HG03060 (cell line): Measurements from ENCODE around the gene C1orf105.

Source experiments
- ATAC-seq: cut with Tn5 transposase; IDR thresholded peaks from one replicate; pipeline ENCODE4 v1.9.1; 2021; ENCODE audit warnings: low read depth, moderate number of reproducible peaks; ENCODE audit not compliant: unreplicated experiment

Gene C1orf105

GRCh38 chr1:172517081-172517480, 96.6 kb downstream of the C1orf105 start:
- no peak for ATAC-seq

- no peak for ATAC-seq
Observed at GRCh38 chr1:172517545-172517944, 97.1 kb downstream of the C1orf105 start.
